Activated T-helper 17 cell treated with anti-CD3 and anti-CD28 coated beads, Interleukin-2, amount 50 U/mL, for 72 hours (primary cell): ENCODE measurements around the gene IER5L. TPM values are rescaled to one million over a fixed set of nuclear protein-coding genes. Genes with fewer than 3 reads are reported as not detected.
A peak's percentile ranks its signal among the peaks of the same experiment; 100 is the strongest.

ENCODE experiments used
- ATAC-seq: fragments of 150-1000 bp; cut with Tn5 transposase; replicated peaks from 2 replicates; pipeline ENCODE4 v1.10.0; 2021; ENCODE audit warnings: mild to moderate bottlenecking, moderate library complexity
- H3K27ac Mint-ChIP-seq: one replicate; pipeline ENCODE4 v1.8.0; 2022; ENCODE audit warnings: mixed read lengths
- H3K27me3 Mint-ChIP-seq: one replicate; pipeline ENCODE4 v1.8.0; 2022; ENCODE audit warnings: mixed read lengths
- H3K36me3 Mint-ChIP-seq: one replicate; pipeline ENCODE4 v1.8.0; 2022; ENCODE audit warnings: low read depth, mild to moderate bottlenecking, mixed read lengths
- H3K4me1 Mint-ChIP-seq: one replicate; pipeline ENCODE4 v1.8.0; 2022; ENCODE audit warnings: mixed read lengths
- H3K4me3 Mint-ChIP-seq: one replicate; pipeline ENCODE4 v1.8.0; 2022; ENCODE audit warnings: mild to moderate bottlenecking, mixed read lengths
- H3K9me3 Mint-ChIP-seq: one replicate; pipeline ENCODE4 v1.8.0; 2022; ENCODE audit warnings: mixed read lengths
- total RNA-seq, 2 donors: library from RNA; stranded (reverse); gene quantifications; one replicate each; pipeline ENCODE4 v1.2.3, GENCODE V29; 2022

Gene IER5L
- total RNA-seq = 1 to 10 TPM in 1 of 2 donors, under 1 TPM in 1; 0.67 to 2.2 TPM

DNA sequence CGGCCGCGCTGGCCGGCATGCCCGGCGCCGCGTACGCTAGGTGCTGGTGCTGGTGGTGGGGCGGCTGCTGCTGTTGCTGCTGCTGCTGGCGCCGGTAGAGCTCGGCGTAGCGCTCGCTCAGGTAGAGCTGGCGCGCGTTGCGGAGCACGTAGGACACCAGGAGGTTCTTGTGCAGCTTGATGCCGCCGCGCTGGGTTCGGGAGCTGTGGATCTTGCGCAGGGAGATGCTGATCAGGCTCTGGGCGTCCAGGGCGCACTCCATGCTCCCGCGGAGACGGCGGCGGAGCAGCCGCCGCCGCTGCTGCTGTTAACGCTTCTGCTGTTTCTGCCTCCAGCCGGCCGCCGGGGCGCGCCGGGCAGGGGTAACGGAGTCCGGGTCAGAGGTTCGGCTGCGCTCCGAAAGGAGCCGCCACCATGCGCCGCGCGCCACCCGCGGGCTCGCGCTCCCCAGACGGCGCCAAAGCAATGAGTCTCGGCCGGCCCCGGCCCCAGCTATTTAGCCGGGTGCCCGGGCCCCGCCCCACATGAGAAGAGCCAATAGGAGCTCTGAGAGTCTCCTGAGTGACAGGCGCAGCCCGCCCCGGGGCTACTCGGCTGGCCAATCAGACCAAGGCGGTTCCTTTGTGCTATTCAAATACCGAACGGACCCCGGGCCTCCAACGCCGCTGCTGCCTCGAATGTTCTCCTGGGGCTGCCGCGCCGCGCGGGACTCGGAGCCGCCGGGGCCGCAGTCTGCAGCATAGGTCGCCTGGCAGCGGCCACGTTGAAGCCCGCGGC, at the start of gene IER5L:
IER5L (minus strand) TSS at position 471 of the 777 bp plus-strand sequence; CDS start at position 262, 209 bp downstream.
- Mint-ChIP-seq H3K27ac (no peak within 1 kb of the TSS), H3K4me1 (no peaks in the 10 kb centered on the region), H3K9me3 (no peaks in the 10 kb centered on the region), H3K36me3 (no peaks in the 10 kb centered on the region), H3K27me3 (peaks cover 4% of the 10 kb centered on the region), H3K4me3 (peak within 1 kb of the TSS; percentile 82)
- peak; percentile 90 for ATAC-seq

DNA sequence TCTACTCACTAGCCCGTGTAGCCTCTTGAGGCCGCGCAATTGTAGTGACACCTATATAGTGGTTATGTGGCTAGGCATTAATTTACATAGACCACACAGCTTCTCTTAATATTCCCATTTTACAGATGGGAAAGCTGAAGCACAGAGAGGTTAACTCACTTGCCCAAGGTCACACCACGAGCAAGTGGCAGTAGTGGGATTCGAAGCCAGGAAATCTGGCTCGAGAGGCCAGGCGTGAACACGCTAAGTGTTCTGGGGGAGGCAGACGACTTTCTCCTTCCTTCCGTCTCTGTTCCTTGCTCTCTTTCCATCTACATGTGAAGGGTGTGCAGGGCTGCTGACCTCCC, 49.8 kb upstream of the IER5L start:
- no peaks in the 10 kb centered on the region for H3K27me3 Mint-ChIP-seq
- H3K9me3 Mint-ChIP-seq = no peaks in the 10 kb centered on the region
- no peak overlapping the region for H3K27ac Mint-ChIP-seq

DNA sequence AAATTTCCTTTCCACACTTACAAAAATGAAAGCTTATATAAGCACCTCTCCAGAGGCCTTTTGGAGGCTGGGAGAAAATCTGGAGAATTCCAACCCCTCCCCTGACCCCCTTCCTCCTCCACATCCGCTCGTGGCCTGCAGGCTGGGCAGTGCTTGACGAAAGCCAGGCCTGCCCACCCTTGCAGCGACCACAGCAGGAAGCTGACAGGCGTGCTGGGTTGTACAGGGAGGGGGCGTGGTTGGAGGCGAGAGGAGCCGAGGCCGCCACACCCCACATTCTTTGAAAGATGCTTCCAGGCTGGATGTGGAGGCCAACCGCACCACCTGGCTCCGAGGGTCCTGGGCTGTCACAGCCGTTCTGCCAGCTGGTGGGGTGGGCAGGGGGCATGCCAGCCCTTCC, 47.8 kb upstream of the IER5L start:
- Mint-ChIP-seq H3K4me1 (peaks cover 14% of the 10 kb centered on the region), H3K36me3 (no peaks in the 10 kb centered on the region), H3K27me3 (no peaks in the 10 kb centered on the region), H3K9me3 (no peaks in the 10 kb centered on the region), H3K4me3 (peak overlapping the region; percentile 46), H3K27ac (peak overlapping the region; percentile 44)
- ATAC-seq = peak; percentile 64

More for the DNA sequence above, 49.8 kb upstream of the IER5L start:
- H3K36me3 Mint-ChIP-seq = no peaks in the 10 kb centered on the region
- H3K4me3 Mint-ChIP-seq = no peak overlapping the region
- peaks cover 8% of the 10 kb centered on the region for H3K4me1 Mint-ChIP-seq
- ATAC-seq = no peak

DNA sequence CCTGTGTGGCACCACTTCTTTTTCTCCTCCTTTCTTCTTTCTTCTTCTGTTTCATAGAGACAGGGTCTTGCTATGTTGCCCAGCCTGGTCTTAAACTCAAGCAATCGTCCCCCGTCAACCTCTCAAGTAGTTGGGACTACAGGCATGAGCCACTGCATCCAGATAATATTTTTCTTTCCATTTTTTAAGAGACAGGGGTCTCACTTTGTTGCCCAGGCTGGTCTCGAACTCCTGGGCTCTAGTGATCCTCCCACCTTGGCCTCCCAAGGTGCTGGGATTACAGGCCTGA, 47.4 kb upstream of the IER5L start:
- ATAC-seq = no peak
- peak overlapping the region; percentile 44 for H3K27ac Mint-ChIP-seq
- no peaks in the 10 kb centered on the region for H3K27me3 Mint-ChIP-seq
- H3K9me3 Mint-ChIP-seq = no peaks in the 10 kb centered on the region
- peaks cover 16% of the 10 kb centered on the region for H3K4me1 Mint-ChIP-seq
- peak overlapping the region; percentile 46 for H3K4me3 Mint-ChIP-seq
- H3K36me3 Mint-ChIP-seq = no peaks in the 10 kb centered on the region

DNA sequence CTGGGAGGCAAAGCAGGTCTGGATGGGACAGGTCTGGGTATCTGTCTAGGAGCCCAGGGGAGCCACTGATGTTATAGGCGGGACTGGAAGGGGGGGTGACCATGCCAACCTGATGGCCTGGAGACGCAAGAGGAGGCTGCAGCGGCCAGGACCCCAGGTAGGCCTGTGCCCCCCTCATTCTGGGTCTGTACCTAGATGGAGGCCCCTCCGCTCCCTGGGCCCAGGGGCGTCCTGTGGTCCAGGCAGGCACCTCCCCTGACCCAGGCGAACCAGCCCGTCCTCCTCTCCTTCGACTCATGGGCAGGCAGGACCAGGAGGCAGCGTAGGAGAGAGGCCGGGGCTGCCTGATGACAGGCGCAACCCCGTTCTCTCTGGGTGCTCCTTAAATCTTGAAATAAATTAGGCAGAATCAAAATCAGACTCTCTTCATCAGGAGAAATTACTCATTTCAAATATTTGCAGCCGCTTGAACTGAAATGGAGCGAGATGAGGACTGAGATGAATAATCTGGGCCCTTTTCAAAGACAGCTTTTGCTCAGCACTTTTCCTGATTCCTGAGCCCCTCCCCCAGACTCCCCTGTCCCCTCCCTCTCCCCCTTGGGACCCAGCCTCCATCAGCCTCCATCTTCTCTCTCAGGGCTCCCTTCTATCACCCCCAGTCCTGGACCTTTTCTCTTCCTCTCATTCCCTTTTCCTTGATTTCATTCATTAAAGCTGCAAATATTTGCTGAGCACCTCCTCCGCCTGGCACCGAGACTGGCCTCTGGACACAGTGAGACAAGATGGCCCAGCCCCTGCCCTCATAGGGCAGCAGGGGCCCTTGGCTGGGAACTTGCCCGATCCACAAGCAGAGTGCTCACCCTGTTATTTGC, 46.8 kb upstream of the IER5L start:
- Mint-ChIP-seq H3K36me3 (no peaks in the 10 kb centered on the region), H3K4me1 (peaks cover 16% of the 10 kb centered on the region), H3K9me3 (no peaks in the 10 kb centered on the region), H3K4me3 (no peak overlapping the region), H3K27ac (peak overlapping the region; percentile 44), H3K27me3 (no peaks in the 10 kb centered on the region)
- no peak for ATAC-seq

DNA sequence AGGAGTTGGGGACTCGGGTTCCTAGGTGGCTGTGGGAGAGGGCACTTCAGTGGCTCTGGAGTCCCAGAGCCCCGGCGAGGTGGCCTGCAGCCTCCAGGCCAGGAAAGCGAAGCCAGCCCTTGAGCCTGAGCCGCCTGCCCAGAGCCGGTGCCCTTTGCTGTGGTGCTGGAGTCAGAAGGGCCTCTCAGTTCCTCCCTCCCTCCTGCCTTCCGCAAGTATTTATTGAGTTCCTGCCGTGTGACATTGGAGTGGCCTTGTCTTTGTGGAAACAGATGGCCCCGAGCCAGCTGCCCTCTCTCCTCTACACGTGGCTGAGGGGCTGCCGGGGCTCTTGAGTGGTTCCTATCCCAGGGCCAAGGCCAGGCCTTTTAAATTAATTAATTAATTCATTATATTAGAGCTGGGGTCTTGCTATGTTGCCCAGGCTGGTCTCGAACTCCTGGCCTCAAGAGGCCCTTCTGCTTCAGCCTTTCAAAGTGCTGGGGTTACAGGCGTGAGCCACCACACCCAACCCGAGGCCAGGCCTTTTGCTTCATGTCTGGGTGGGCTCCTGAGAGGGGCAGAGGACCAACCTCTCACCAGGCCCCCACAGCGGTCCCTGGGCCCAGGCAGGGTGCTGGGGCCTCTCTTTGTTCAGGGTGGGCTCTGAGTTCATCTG, 45.6 kb upstream of the IER5L start:
- no peaks in the 10 kb centered on the region for H3K9me3 Mint-ChIP-seq
- H3K27ac Mint-ChIP-seq = peak overlapping the region; percentile 44
- peaks cover 16% of the 10 kb centered on the region for H3K4me1 Mint-ChIP-seq
- H3K4me3 Mint-ChIP-seq = no peak overlapping the region
- H3K27me3 Mint-ChIP-seq = no peaks in the 10 kb centered on the region
- ATAC-seq = no peak
- no peaks in the 10 kb centered on the region for H3K36me3 Mint-ChIP-seq

DNA sequence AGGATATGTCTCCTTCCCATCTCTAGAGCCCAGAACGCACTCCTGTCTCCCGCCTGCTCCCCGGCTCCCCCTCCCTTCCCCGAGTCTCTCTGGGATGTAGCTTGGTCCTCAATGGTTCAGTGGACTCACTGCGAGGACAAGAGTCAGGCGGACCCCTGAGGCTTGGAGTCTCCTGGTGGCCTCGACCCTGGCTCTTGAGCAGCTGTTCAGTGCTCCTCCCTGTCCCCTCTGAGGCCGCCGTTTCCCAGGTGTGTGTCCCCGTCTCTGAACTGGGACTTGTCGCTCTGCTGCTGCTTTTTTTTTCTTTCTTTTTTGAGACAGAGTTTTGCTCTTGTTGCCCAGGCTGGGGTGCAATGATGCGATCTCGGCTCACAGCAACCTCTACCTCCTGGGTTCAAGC, 44.8 kb upstream of the IER5L start:
- no peak for ATAC-seq
- Mint-ChIP-seq H3K4me1 (peaks cover 16% of the 10 kb centered on the region), H3K27ac (no peak overlapping the region), H3K4me3 (no peak overlapping the region), H3K36me3 (no peaks in the 10 kb centered on the region), H3K27me3 (no peaks in the 10 kb centered on the region), H3K9me3 (no peaks in the 10 kb centered on the region)

DNA sequence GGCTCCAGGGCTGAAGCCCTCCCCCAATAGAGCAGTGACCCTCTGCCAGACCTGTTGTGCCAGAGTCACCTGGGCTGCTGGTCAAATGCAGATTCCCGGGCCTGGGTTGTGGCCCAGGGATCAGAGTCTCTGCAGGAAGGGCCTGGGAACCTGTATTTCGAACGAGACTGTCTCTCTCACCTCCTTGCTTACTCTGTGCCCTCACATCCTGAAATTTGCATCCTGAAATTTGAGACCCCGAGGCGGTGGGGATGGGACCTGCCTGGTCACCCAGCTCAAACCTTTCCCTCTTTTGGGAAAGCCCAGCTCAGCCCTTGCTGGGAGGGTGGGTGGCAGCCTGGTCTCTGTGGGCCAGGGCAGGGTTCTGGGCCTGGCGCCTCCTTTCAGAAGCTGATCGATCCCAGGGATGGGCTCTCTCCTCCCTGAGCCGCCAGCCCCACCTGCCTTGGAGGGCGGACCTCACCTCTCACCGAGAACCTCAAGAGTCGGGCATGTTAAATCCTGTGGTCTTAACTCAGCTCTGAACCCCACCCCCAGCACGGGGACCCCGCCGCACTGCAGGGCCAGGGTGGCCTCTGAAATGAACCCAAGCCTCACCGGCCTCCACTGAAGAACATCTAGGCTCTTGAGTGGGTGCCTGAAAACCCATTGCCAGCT, 44.0 kb upstream of the IER5L start:
- no peaks in the 10 kb centered on the region for H3K9me3 Mint-ChIP-seq
- no peak overlapping the region for H3K27ac Mint-ChIP-seq
- peaks cover 16% of the 10 kb centered on the region for H3K4me1 Mint-ChIP-seq
- no peak overlapping the region for H3K4me3 Mint-ChIP-seq
- no peak for ATAC-seq
- no peaks in the 10 kb centered on the region for H3K36me3 Mint-ChIP-seq
- no peaks in the 10 kb centered on the region for H3K27me3 Mint-ChIP-seq

DNA sequence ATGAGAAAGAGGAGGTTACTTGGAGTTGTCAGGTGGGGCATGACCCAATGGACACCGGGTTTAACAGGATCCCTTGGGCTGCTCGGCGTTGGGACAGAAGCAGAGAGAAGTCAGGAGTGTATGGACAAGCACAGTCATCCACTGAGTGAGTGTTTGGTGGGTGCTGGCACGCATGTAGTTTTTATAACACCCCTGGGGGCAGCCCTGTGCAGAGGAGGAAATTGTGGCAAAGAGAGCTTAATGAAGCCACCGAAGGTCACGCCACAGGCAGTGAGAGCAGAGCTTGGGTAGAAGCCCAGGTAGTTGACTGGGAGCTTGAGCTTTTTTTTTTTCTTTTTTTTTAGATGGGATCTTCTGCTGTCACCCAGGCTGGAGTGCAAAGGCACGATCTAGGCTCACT, 43.2 kb upstream of the IER5L start:
- peaks cover 16% of the 10 kb centered on the region for H3K4me1 Mint-ChIP-seq
- no peaks in the 10 kb centered on the region for H3K9me3 Mint-ChIP-seq
- H3K4me3 Mint-ChIP-seq = no peak overlapping the region
- no peaks in the 10 kb centered on the region for H3K36me3 Mint-ChIP-seq
- ATAC-seq = peak; percentile 52
- H3K27me3 Mint-ChIP-seq = no peaks in the 10 kb centered on the region
- peak overlapping the region; percentile 28 for H3K27ac Mint-ChIP-seq

DNA sequence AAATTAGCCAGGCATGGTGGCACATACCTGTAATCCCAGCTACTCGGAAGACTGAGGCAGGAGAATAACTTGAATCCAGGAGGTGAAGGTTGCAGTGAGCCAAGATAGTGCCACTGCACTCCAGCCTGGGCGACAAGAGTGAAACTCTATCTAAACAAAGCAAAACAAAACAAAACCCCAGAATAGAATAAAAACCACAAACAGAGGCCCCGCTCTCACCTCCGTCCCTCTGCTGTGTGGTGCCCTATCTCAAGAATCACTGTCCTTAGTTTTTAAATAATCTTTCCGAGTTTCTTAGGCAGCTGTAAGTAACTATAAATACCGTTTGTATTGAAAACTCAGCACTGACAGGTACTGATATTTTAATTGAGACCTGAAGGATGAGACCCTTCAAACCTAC, 42.7 kb upstream of the IER5L start:
- Mint-ChIP-seq H3K4me1 (peaks cover 13% of the 10 kb centered on the region), H3K27ac (peak overlapping the region; percentile 28), H3K36me3 (no peaks in the 10 kb centered on the region), H3K9me3 (no peaks in the 10 kb centered on the region), H3K27me3 (no peaks in the 10 kb centered on the region), H3K4me3 (no peak overlapping the region)
- no peak for ATAC-seq

DNA sequence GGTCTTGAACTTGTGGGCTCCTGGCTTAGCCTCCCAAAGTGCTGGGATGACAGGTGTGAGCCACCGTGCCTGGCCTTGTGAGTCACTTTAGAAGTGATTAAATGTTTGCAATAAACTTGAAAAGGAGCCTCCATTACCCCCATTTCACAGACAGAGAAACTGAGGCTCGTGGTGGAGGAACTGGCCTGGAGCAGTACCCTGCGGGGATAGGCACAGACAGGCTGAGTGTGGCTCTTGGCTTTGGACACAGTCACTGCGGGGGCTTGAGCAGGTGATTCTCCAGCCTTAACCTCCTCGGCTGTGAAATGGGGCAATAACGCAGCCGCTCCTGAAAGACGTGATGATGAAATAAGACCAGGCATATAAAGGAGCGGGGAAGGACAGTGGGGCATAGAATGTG, 40.9 kb upstream of the IER5L start:
- ATAC-seq = no peak
- Mint-ChIP-seq H3K4me1 (peaks cover 7% of the 10 kb centered on the region), H3K9me3 (no peaks in the 10 kb centered on the region), H3K36me3 (no peaks in the 10 kb centered on the region), H3K27me3 (no peaks in the 10 kb centered on the region), H3K4me3 (no peak overlapping the region), H3K27ac (no peak overlapping the region)

DNA sequence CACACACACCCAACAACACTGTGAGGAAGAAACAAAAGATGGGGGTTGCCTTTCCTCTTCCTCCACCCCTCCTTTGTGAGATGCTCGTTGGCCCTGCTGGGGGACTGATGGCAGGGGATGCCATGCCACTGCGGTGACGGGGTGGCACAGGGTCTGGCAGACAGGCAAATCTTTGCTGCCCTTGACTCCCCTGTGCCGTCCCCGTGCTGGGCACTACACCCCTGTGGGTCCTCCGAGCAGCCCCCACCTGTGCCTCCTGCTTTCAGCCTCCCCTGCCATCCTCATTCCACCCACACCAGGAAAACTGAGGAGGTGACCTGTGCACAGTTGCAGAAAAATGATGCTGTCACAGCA, 40.2 kb upstream of the IER5L start:
- H3K4me1 Mint-ChIP-seq = peaks cover 7% of the 10 kb centered on the region
- ATAC-seq = no peak
- H3K27me3 Mint-ChIP-seq = no peaks in the 10 kb centered on the region
- no peak overlapping the region for H3K4me3 Mint-ChIP-seq
- H3K9me3 Mint-ChIP-seq = no peaks in the 10 kb centered on the region
- H3K36me3 Mint-ChIP-seq = no peaks in the 10 kb centered on the region
- H3K27ac Mint-ChIP-seq = no peak overlapping the region

DNA sequence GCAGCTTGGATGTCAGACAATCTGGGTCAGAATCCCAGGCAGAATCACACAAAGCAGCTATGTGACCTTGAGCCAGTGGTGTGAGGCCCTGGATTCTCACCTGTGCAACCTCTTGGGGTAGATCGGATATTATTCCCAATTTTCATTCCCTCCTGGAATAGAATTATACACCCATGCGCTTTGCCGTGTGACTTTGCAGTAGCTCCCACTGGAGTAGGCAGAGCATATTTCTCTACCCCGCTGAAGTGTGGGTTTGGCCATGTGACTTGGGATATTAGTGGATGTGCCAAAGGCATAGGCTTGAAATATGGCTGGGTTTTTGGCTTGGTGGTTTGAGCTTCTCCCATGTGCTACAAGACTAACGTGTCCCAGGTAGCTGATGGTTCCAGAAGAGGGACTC, 35.5 kb upstream of the IER5L start:
- Mint-ChIP-seq H3K9me3 (no peaks in the 10 kb centered on the region), H3K4me1 (no peaks in the 10 kb centered on the region), H3K27ac (no peak overlapping the region), H3K27me3 (no peaks in the 10 kb centered on the region), H3K36me3 (no peaks in the 10 kb centered on the region), H3K4me3 (no peak overlapping the region)
- no peak for ATAC-seq

DNA sequence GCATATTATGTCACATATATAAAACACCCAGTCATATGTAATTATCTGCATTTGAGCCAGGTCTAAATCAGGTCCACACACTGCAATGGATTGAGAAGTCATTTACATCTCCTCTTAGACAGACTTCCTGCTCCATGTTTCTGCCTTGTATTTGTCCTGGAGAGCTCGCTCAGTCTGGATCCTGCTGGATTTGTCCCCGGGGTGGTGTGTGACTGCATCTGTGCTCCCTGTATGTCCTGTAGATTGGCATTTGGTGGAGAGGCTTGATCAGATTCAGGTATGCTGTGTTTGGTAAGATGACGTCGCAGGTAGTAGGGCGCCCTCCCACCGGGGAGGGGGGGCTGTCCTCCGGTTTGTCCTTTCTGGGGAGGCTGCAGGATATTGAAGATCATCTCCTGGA, 33.6 kb upstream of the IER5L start:
- no peak overlapping the region for H3K4me3 Mint-ChIP-seq
- ATAC-seq = no peak
- no peaks in the 10 kb centered on the region for H3K36me3 Mint-ChIP-seq
- H3K9me3 Mint-ChIP-seq = no peaks in the 10 kb centered on the region
- H3K27ac Mint-ChIP-seq = no peak overlapping the region
- peaks cover 3% of the 10 kb centered on the region for H3K4me1 Mint-ChIP-seq
- H3K27me3 Mint-ChIP-seq = no peaks in the 10 kb centered on the region
